NCI-H460 (cell line): ENCODE measurements around the gene HOXB3. TPM values are rescaled to one million over a fixed set of nuclear protein-coding genes. Genes with fewer than 3 reads are reported as not detected.

ENCODE experiments used
- DNase-seq: peaks from one replicate; pipeline ENCODE4 v3.0.0-alpha.2; 2016; ENCODE audit warnings: low read depth; ENCODE audit errors: extremely low read depth
- total RNA-seq: library from RNA; depleted of rRNA; stranded (reverse); fragments of >200 nt; shearing (Covaris generic); gene quantifications from 2 replicates; pipeline ENCODE4 v1.2.3, GENCODE V29; 2014

Gene HOXB3
- total RNA-seq, 1 experiment from 2014 or later, result 5.3 TPM

- DNase-seq, result no peak
These were observed 10.4 kb upstream of the HOXB3 start for GRCh38 chr17:48600244-48601098.

GRCh38 chr17:48599354-48599753, 9.3 kb upstream of the HOXB3 start:
- DNase-seq, result no peak

- no peak for DNase-seq
These were observed 8.7 kb upstream of the HOXB3 start for GRCh38 chr17:48598736-48599135.

GRCh38 chr17:48597778-48598631, 8.0 kb upstream of the HOXB3 start:
- DNase-seq, result no peak

- DNase-seq, result no peak
These were observed 7.4 kb upstream of the HOXB3 start for GRCh38 chr17:48597528-48597777.

GRCh38 chr17:48596735-48597527, 6.9 kb upstream of the HOXB3 start:
- no peak for DNase-seq

- no peak for DNase-seq
These were observed 6.1 kb upstream of the HOXB3 start for GRCh38 chr17:48596000-48596734.

- DNase-seq, result no peak
These were observed 5.4 kb upstream of the HOXB3 start for GRCh38 chr17:48595278-48595999.

GRCh38 chr17:48594538-48595277, 4.7 kb upstream of the HOXB3 start:
- DNase-seq, result no peak

- no peak for DNase-seq
These were observed 3.9 kb upstream of the HOXB3 start for GRCh38 chr17:48593840-48594537.

GRCh38 chr17:48593126-48593829, 3.2 kb upstream of the HOXB3 start, which contains the start of gene HOXB5:
Gene HOXB5 (minus strand): TSS chr17:48593779. CDS start chr17:48593682, 97 bp downstream.
- DNase-seq, result no peak

GRCh38 chr17:48592577-48592976, 2.5 kb upstream of the HOXB3 start:
- DNase-seq, result no peak

- no peak for DNase-seq
These were observed 2.0 kb upstream of the HOXB3 start for GRCh38 chr17:48592057-48592514.

GRCh38 chr17:48591255-48592056, 1.4 kb upstream of the HOXB3 start:
- DNase-seq, result no peak

- DNase-seq, result no peak
These were observed 643 bp upstream of the HOXB3 start for GRCh38 chr17:48590607-48591161.

GRCh38 chr17:48589060-48589830, 796 bp downstream of the HOXB3 start:
- no peak for DNase-seq
